ENCODE measurements around the gene GPR27. TPM values are rescaled to one million over a fixed set of nuclear protein-coding genes. Genes with fewer than 3 reads are reported as not detected.

GPR27 gene
- total and polyA plus RNA-seq, 2 experiments from 2014 or later: 2.9 to 3.1 TPM

- no peaks in the 10 kb centered on the region for H3K79me2 ChIP-seq
- TF ChIP-seq EZH2 (IDR thresholded peaks at IDR 0.05; ENCODE audit: borderline replicate concordance) (no peak), CTCF (IDR thresholded peaks at IDR 0.05; ENCODE audit: poor library complexity) (no peak), EZH2phosphoT487 (IDR thresholded peaks at IDR 0.05; ENCODE audit: low read depth, severe bottlenecking, unreplicated experiment) (no peak)
- no peak overlapping the region for H3K4me2 ChIP-seq
- WGBS (ENCODE audit: low lambda C conversion rate, missing lambda C conversion rate): 92% methylated on average over 3 of the region's 3 CpGs
- DNase-seq (ENCODE audit: low spot score): no peak
- no peak overlapping the region for H2AFZ ChIP-seq
- no peaks in the 10 kb centered on the region for H3K4me1 ChIP-seq (ENCODE audit: insufficient read depth)
- no peaks in the 10 kb centered on the region for H3K9me3 ChIP-seq (ENCODE audit: low read depth)
- H3K4me3 ChIP-seq: no peak overlapping the region
- no peaks in the 10 kb centered on the region for H4K20me1 ChIP-seq (ENCODE audit: insufficient read depth, poor library complexity, severe bottlenecking)
- no peak overlapping the region for H3K27ac ChIP-seq
- peaks cover 52% of the 10 kb centered on the region for H3K27me3 ChIP-seq
- no peaks in the 10 kb centered on the region for H3K9me2 ChIP-seq (replicated peaks; ENCODE audit: insufficient read depth)
- H3K36me3 ChIP-seq (replicated peaks; ENCODE audit: insufficient read depth, low read depth): no peaks in the 10 kb centered on the region
Measured at GRCh38 chr3:71778353-71778752, 24.7 kb downstream of the GPR27 start.

- DNase-seq (ENCODE audit: low spot score): no peak
- Histone ChIP-seq H3K27ac (no peak overlapping the region), H3K79me2 (no peaks in the 10 kb centered on the region), H3K9me2 (replicated peaks; ENCODE audit: insufficient read depth) (no peaks in the 10 kb centered on the region), H3K4me3 (no peak overlapping the region), H3K27me3 (peaks cover 64% of the 10 kb centered on the region), H2AFZ (no peak overlapping the region), H3K36me3 (replicated peaks; ENCODE audit: insufficient read depth, low read depth) (no peaks in the 10 kb centered on the region), H3K4me2 (no peak overlapping the region), H3K4me1 (ENCODE audit: insufficient read depth) (peaks cover 6% of the 10 kb centered on the region), H4K20me1 (ENCODE audit: insufficient read depth, poor library complexity, severe bottlenecking) (no peaks in the 10 kb centered on the region), H3K9me3 (ENCODE audit: low read depth) (no peaks in the 10 kb centered on the region)
- TF ChIP-seq EZH2phosphoT487 (IDR thresholded peaks at IDR 0.05; ENCODE audit: low read depth, severe bottlenecking, unreplicated experiment): no peak
- no peak for TF ChIP-seq EZH2 (IDR thresholded peaks at IDR 0.05; ENCODE audit: borderline replicate concordance)
- TF ChIP-seq CTCF (IDR thresholded peaks at IDR 0.05; ENCODE audit: poor library complexity): no peak
- WGBS (ENCODE audit: low lambda C conversion rate, missing lambda C conversion rate): 69% methylated on average over 6 of the region's 6 CpGs
Measured at GRCh38 chr3:71779674-71780377, 26.2 kb downstream of the GPR27 start.

GRCh38 chr3:71780430-71780829 lies 26.8 kb downstream of the GPR27 start:
- H3K4me3 ChIP-seq: no peak overlapping the region
- H3K9me3 ChIP-seq (ENCODE audit: low read depth): no peaks in the 10 kb centered on the region
- no peaks in the 10 kb centered on the region for H3K79me2 ChIP-seq
- DNase-seq (ENCODE audit: low spot score): no peak
- 81% methylated on average over 4 of the region's 4 CpGs for WGBS (ENCODE audit: low lambda C conversion rate, missing lambda C conversion rate)
- H3K27me3 ChIP-seq: peaks cover 67% of the 10 kb centered on the region
- no peak overlapping the region for H2AFZ ChIP-seq
- H3K36me3 ChIP-seq (replicated peaks; ENCODE audit: insufficient read depth, low read depth): no peaks in the 10 kb centered on the region
- H3K4me2 ChIP-seq: no peak overlapping the region
- peaks cover 6% of the 10 kb centered on the region for H3K4me1 ChIP-seq (ENCODE audit: insufficient read depth)
- no peak for TF ChIP-seq EZH2 (IDR thresholded peaks at IDR 0.05; ENCODE audit: borderline replicate concordance)
- no peak overlapping the region for H3K27ac ChIP-seq
- H4K20me1 ChIP-seq (ENCODE audit: insufficient read depth, poor library complexity, severe bottlenecking): no peaks in the 10 kb centered on the region
- H3K9me2 ChIP-seq (replicated peaks; ENCODE audit: insufficient read depth): no peaks in the 10 kb centered on the region

- no peaks in the 10 kb centered on the region for H3K79me2 ChIP-seq
- no peak overlapping the region for H3K4me3 ChIP-seq
- H3K9me3 ChIP-seq (ENCODE audit: low read depth): no peaks in the 10 kb centered on the region
- no peak for TF ChIP-seq EZH2phosphoT487 (IDR thresholded peaks at IDR 0.05; ENCODE audit: low read depth, severe bottlenecking, unreplicated experiment)
- no peak for TF ChIP-seq CTCF (IDR thresholded peaks at IDR 0.05; ENCODE audit: poor library complexity)
- no peak for TF ChIP-seq EZH2 (IDR thresholded peaks at IDR 0.05; ENCODE audit: borderline replicate concordance)
- no peak overlapping the region for H3K4me2 ChIP-seq
- H2AFZ ChIP-seq: no peak overlapping the region
- peaks cover 6% of the 10 kb centered on the region for H3K4me1 ChIP-seq (ENCODE audit: insufficient read depth)
- no peak for DNase-seq (ENCODE audit: low spot score)
- H3K27me3 ChIP-seq: peaks cover 94% of the 10 kb centered on the region
- H3K27ac ChIP-seq: no peak overlapping the region
- no peaks in the 10 kb centered on the region for H4K20me1 ChIP-seq (ENCODE audit: insufficient read depth, poor library complexity, severe bottlenecking)
- H3K36me3 ChIP-seq (replicated peaks; ENCODE audit: insufficient read depth, low read depth): no peaks in the 10 kb centered on the region
- WGBS (ENCODE audit: low lambda C conversion rate, missing lambda C conversion rate): 76% methylated on average over 1 of the region's 1 CpG
- H3K9me2 ChIP-seq (replicated peaks; ENCODE audit: insufficient read depth): no peaks in the 10 kb centered on the region
Measured at GRCh38 chr3:71783152-71783551, 29.5 kb downstream of the GPR27 start.

All from hepatocyte (in vitro differentiated cells).